SH-SY5Y (cell line): ENCODE measurements around the gene TNS3.

Source experiments
- GATA2 ChIP-seq: IDR thresholded peaks from 2 replicates; pipeline ENCODE4 v1.6.1; 2011; ENCODE audit warnings: mild to moderate bottlenecking, low read depth, low read length
- GATA3 ChIP-seq: IDR thresholded peaks from 2 replicates; pipeline ENCODE4 v1.6.1; 2011; ENCODE audit warnings: low read depth, mild to moderate bottlenecking, low read length, moderate library complexity

Gene TNS3

DNA sequence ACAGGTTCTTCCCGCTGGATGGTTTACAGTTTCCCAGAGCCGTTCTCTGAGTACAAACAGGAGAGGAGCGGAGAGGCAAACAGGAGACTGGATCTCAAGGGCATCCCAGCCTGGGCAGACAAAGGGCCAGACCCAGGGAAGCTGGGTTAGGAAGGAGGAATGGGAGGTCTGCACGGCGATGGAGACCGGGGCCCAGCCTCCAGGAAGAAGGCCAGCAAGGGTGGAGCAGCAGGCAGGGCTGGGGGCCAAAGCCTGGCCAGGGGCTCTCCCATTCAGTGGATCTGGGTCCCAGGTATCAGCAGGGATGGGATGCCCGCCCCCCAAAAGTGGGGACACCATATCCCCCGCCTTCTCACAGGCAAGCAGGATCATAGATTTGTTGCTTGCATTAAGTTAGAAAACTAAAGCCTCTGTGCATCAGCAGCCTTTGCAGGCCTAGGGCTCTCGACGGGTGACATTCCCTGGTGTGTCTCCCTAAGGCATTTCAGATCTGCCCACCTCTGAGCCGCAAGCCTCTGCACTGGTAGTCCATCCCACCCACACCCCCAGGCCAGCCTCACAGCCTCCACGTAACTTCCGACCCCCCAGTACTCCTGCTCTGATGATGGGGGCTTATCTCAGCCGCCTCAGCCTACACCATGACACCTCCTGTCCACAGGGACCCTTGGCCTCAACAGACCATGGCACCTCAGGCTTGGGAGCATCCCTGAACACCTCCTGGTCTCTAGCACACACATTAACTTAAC, 59.9 kb downstream of the TNS3 start:
- TF ChIP-seq GATA3 (no peak), GATA2 (no peak)

DNA sequence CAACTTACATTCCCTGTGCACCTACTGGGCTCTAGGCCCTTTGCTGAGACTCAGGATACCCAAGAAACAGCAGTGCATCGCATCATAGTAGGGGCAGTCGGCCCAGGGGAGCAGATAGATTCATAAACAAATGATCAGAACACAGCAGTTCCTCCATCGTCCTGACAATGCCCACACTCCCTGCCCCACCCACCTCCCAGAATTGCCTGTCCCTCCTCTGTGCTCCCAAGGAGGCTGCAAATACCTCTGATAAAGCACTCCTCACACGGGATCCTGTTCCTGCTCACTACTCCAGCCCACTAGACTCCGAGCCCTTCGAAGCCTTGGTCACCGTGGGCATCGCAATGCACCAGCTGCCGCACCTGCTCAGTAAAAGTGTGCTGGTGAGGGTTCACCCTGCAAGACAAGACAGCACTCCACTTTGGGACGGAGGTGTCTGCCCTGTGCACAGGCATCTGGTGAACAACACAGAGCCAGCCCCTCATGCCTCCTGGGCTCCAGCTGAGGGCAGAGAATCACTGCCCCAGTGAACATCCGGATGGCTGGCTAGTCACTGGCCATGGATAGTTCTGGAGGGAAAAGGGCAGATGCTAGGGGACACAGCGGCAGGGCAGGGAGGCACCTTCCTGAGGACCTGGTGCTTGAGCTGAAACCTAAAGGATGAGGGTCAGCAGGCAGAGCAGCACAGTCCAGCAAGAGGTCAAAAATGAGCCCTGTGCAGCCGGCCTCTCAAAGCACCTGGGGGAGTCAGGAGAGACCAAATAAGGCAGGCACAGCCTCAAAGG, 60.7 kb downstream of the TNS3 start:
- TF ChIP-seq GATA3 (no peak), GATA2 (no peak)

- no peak for TF ChIP-seq GATA3
- no peak for TF ChIP-seq GATA2
These were observed 61.5 kb downstream of the TNS3 start for GRCh38 chr7:47520406-47520805.

GRCh38 chr7:47518827-47519226, 63.1 kb downstream of the TNS3 start:
- TF ChIP-seq GATA3 (no peak), GATA2 (no peak)

DNA sequence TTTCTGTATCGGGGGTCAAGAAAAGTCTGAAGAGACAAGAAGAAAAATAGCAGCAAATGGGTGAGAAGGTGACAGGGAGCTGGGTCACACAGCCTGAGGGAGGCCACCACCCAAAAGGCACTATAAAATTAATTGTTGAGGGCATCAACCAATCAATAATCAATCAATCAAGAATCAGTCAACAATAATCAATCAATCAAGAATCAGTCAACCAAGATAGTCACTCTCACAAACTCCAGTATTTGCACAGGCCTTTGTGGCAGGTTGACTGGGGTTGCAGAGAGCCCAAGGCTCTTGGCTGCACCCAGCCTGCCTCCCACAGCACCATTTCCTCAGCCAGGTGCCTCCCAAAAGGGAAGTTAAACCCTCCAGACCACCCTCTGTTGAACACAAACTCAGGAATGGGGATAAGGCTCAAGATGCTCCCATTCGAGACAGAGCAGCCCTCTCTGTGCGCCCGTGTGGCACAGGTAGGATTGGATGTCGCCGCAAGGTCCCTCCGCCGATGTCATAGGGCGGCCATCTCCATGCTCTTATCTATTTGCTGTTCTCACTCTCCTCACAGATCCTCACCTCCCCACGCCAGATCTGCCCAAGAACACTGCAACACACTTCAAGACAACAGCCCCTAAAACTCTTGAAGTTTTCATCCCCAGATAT, 64.0 kb downstream of the TNS3 start:
- TF ChIP-seq GATA3 (no peak), GATA2 (no peak)

DNA sequence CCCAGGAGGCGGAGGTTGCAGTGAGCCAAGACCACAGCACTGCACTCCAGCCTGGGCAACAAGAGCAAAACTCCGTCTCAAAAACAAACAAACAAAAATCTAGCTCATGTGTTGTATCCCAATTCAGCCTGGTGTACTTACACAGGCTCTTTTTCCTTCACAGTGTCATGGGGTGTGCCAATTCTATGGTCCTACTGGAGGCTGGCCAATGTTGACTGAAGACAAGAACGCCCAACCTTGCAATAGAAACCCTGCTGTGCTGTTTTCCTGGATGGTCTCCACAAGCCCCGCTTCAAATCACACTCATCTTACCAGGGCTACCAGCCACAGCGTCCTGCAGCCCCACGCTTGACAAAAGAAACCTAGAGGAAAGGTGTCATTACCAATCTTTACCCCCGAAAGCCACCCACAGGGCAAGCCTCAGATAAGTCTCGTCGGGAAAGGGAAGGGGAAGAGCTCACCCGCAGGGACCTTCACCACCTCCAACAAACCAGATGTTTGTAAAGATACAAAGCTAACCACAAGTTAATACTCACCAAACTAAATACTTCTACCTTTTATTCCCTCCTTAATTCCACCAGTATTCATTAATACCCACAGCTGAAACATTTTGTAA, 64.8 kb downstream of the TNS3 start:
- no peak for TF ChIP-seq GATA2
- TF ChIP-seq GATA3, result no peak

- TF ChIP-seq GATA2, result no peak
- no peak for TF ChIP-seq GATA3
These were observed 65.5 kb downstream of the TNS3 start for GRCh38 chr7:47516386-47516785.

DNA sequence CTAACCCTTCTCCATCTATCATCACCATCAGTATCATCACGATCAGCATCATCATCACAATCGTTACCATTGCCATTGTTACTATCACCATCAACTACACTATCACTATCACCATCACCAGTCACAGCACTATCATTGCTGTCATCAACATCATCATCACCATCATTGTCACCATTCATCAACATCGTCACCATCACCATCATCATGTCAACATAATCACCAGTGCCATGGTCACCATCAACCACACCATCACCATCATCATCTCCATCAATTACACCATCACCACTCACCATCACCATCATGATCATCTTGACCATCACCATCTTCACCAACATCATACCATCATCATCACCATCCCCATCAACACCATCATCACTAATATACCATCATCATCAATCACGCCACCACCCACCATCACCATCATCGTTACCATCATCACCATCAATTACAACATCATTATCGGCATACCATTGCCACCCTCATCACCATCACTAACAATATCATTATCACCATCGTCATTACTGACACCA, 66.5 kb downstream of the TNS3 start:
- no peak for TF ChIP-seq GATA3
- TF ChIP-seq GATA2, result no peak

DNA sequence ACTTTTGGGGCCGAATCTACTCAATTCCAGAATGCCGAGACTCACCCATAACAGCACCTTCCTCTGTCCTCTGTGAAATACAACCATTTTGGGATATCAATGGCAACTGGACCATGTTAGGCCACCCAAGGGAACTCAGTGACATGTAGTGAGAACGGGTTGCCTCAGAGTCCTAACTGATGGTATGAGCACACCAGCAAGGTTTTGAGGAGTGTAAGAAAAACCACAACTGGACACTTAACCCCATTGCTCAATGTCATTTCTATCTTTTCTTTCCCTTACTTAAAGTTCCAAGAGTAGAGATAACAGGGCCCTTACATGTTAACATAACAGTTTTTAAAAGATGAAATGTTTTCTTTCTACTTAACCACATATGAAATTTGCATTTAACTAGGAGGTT, 67.1 kb downstream of the TNS3 start:
- no peak for TF ChIP-seq GATA3
- TF ChIP-seq GATA2, result no peak

DNA sequence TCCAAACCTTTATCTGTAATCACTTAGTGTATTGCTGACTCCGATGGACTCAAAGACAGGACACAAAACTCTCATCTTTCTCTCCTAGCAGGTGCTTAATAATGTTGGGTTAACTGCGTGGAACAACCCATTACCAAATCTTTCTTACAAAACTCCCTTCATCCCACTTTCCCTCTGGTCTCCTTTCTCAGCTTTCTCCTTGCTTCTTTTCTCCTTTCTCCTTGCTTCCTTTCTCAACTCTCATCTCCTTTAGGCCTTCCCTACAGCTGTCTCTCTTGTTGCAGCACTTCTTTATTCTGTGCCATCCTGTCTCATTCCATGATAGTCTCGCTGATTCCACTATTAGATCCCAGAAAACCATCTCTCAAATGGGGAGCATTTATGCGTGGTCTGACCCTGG, 67.5 kb downstream of the TNS3 start:
- TF ChIP-seq GATA3, result no peak
- no peak for TF ChIP-seq GATA2

DNA sequence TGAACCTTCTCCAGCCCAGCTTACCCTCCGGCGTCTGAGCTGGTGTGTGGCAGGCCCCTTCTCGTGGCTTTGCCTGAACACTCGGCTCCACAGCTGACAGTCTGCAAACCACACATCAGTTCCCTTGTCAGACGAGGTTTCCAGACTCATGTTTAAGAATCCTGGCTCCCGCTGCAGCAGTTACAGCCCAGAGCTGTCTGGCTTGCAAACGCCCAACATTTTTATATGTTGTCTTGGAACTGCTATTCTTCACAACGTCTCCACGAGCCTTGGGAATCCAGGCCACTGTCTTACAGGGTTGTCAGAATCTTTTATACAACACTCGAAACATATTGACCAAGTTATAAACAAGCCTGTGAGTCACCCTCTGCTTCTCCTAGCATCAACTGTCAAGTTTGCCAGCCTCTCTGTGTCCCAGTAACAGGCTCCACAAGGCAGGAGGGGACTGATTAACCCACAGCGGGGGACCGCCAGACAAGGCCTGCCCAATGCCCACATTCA, 68.1 kb downstream of the TNS3 start:
- no peak for TF ChIP-seq GATA2
- TF ChIP-seq GATA3, result no peak

DNA sequence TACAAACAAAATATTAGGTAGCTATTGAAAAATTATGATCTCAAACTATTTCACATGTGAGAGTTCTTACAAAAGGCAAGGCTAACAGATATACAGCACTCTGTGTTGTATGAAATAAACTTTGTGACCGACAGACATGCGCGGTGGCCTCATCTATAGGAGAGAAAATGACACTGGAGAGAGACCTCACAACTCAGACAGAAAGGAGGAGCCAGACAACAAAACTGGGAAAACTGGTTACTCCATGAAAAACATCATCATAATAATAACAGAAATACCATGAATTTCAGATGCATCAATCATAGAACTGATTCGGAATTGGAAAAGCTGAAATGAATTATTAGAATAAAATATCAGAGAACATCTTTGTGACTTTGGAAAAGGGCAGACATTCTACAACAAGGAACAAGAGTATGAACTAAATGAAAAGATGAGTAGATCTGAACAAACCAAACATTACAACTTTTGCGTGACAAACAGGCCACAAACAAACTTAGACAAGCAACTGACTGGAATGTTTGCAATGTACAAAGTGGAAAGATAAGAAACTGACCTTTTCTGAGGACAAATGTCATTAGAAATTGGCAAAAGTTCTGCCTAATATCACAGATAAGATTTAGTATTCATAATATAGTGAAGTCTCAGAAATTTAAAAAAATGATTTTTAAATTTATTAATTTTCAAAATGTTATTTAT, 69.3 kb downstream of the TNS3 start:
- no peak for TF ChIP-seq GATA2
- TF ChIP-seq GATA3, result no peak

DNA sequence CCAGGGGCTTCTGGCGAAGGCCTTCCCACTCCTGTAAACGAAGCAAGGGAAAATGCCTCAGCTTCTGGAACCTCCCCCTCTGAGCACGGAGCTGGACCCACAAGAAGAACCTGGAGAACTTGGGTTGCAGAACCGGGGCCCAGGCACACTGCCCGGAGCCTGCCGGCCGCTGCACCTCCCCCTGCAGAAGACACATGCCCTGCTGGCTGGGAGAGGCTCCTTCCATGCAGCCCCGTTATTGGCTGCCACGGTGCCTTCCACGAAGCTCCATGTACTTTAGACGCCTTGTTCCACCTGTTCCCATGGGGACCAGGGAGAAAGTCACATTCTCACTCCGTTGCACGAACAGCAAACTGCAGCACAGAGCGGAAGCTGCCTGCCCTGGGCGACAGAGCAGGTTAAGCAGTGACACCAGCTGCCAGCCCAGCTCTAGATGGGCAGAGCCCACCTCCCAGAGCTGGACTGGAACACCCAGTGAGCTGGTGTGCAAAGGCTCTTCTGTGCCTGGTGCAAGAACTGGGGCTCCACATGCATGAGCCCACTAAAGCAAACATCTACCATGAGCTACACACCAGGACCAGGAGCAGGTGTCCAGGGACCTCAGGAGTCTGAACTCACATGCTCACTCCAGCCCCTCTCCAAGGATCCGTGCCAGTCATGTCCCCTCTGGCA, 70.1 kb downstream of the TNS3 start:
- TF ChIP-seq GATA2 (no peak), GATA3 (no peak)
